Uterus (tissue), 2 donors: ENCODE measurements around the gene FHIT.

Experiments
- CTCF ChIP-seq, 4 experiments: fragments of 200-600 bp in 2 of 4; fragments of 450-650 bp in 2 of 4; sonication (generic) in 2 of 4; IDR thresholded peaks; one replicate each; pipeline ENCODE4 v1.5.1; 2016 to 2019; ENCODE audit warnings: antibody characterized with exemption in 4 of 4, mild to moderate bottlenecking in 2 of 4, moderate library complexity in 1 of 4
- POLR2A ChIP-seq, 2 donors: fragments of 450-650 bp; IDR thresholded peaks; one replicate each; pipeline ENCODE4 v1.6.1; 2016; ENCODE audit warnings: antibody characterized with exemption in 2 of 2, mild to moderate bottlenecking in 1 of 2, moderate library complexity in 1 of 2

GRCh38 chr3:60591267-60591666, 660.0 kb downstream of the FHIT start:
- no peak for TF ChIP-seq CTCF (IDR thresholded peaks at IDR 0.05)
- no peak for TF ChIP-seq POLR2A (IDR thresholded peaks at IDR 0.05)
